Activated CD4-positive, alpha-beta T cell treated with anti-CD3 and anti-CD28 coated beads, Interleukin-2, Interleukin-6, amounts not matched to agents 100 ng/mL and 50 ng/mL, durations not matched to agents 16 hours and 8 hours (primary cell): ENCODE measurements around the gene TSEN2.
"Not testable (repeated sequence)": the region's sequence is repeated elsewhere in the genome, so short reads cannot be mapped to it uniquely, and the experiment has no call there.

ENCODE experiments used
- DNase-seq: peaks from one replicate; pipeline ENCODE4 v3.0.0-alpha.2; 2020

The TSEN2 gene

GRCh38 chr3:12484198-12484982, at the start of gene TSEN2:
Gene TSEN2 (plus strand): TSS chr3:12484480. CDS start chr3:12489801, 5,321 bp downstream.
- DNase-seq: peak; percentile 97

GRCh38 chr3:12436514-12437220, 47.6 kb upstream of the TSEN2 start:
- DNase-seq: no peak

- no peak for DNase-seq
Measured at GRCh38 chr3:12437221-12437605, 47.1 kb upstream of the TSEN2 start.

- DNase-seq: no peak
Measured at GRCh38 chr3:12437861-12438260, 46.4 kb upstream of the TSEN2 start.

- DNase-seq: no peak
Measured at GRCh38 chr3:12438318-12438717, 46.0 kb upstream of the TSEN2 start.

- no peak for DNase-seq
Measured at GRCh38 chr3:12439161-12439940, 44.9 kb upstream of the TSEN2 start.

- DNase-seq: no peak
Measured at GRCh38 chr3:12440927-12441714, 43.2 kb upstream of the TSEN2 start.

GRCh38 chr3:12442654-12443501, 41.4 kb upstream of the TSEN2 start:
- no peak for DNase-seq

GRCh38 chr3:12443781-12444522, 40.3 kb upstream of the TSEN2 start:
- no peak for DNase-seq

GRCh38 chr3:12444582-12445471, 39.5 kb upstream of the TSEN2 start:
- DNase-seq: no peak

- DNase-seq: no peak
Measured at GRCh38 chr3:12445523-12446240, 38.6 kb upstream of the TSEN2 start.

- DNase-seq: no peak
Measured at GRCh38 chr3:12446298-12446697, 38.0 kb upstream of the TSEN2 start.

- no peak for DNase-seq
Measured at GRCh38 chr3:12447075-12447474, 37.2 kb upstream of the TSEN2 start.

- DNase-seq: not testable (repeated sequence)
Measured at GRCh38 chr3:12448404-12449202, 35.7 kb upstream of the TSEN2 start.

GRCh38 chr3:12449889-12450682, 34.2 kb upstream of the TSEN2 start:
- DNase-seq: no peak

- no peak for DNase-seq
Measured at GRCh38 chr3:12451481-12451880, 32.8 kb upstream of the TSEN2 start.

GRCh38 chr3:12451960-12452359, 32.3 kb upstream of the TSEN2 start:
- DNase-seq: no peak
